SK-N-SH treated with all-trans-retinoic acid at 6 μM for 48 hours (cell line): ENCODE measurements around the gene SYPL1.

Experiments
- ATAC-seq: fragments of 200-7000 bp; cut with Tn5 transposase; 3 replicates; pipeline ENCODE4 v1.9.1; 2020; ENCODE audit warnings: mild to moderate bottlenecking, moderate library complexity
- ARNTL ChIP-seq: fragments of 450-650 bp; formaldehyde crosslinking; IDR thresholded peaks from 2 replicates; pipeline ENCODE4 v1.5.0; 2020; ENCODE audit warnings: low read depth, mild to moderate bottlenecking, moderate library complexity, borderline replicate concordance
- BACH2 ChIP-seq: fragments of 250-450 bp; sonication (Bioruptor Pico); IDR thresholded peaks from 2 replicates; pipeline ENCODE4 v1.9.0; 2021; ENCODE audit warnings: mild to moderate bottlenecking, borderline replicate concordance
- CREB5 ChIP-seq: fragments of 250-450 bp; sonication (Bioruptor Pico); IDR thresholded peaks from 2 replicates; pipeline ENCODE4 v1.5.1; 2020; ENCODE audit warnings: low read depth, mild to moderate bottlenecking, moderate library complexity
- CSDC2 ChIP-seq: fragments of 250-450 bp; sonication (Bioruptor Pico); IDR thresholded peaks from 2 replicates; pipeline ENCODE4 v1.5.0; 2020; ENCODE audit warnings: mild to moderate bottlenecking, moderate library complexity
- CSRNP3 ChIP-seq: fragments of 250-450 bp; sonication (Bioruptor Pico); IDR thresholded peaks from 2 replicates; pipeline ENCODE4 v1.5.1; 2021; ENCODE audit warnings: mild to moderate bottlenecking, moderate library complexity
- ESRRG ChIP-seq: fragments of 250-450 bp; sonication (Bioruptor Pico); IDR thresholded peaks from 2 replicates; pipeline ENCODE4 v1.6.1; 2021; ENCODE audit warnings: mild to moderate bottlenecking
- GLIS3 ChIP-seq: fragments of 250-450 bp; sonication (Bioruptor Pico); IDR thresholded peaks from 2 replicates; pipeline ENCODE4 v1.5.0; 2020; ENCODE audit warnings: mild to moderate bottlenecking, moderate library complexity
- ISL1 ChIP-seq: fragments of 250-450 bp; sonication (Bioruptor Pico); IDR thresholded peaks from 2 replicates; pipeline ENCODE4 v2.1.2; 2022; ENCODE audit warnings: mild to moderate bottlenecking, moderate library complexity
- OSR1 ChIP-seq: fragments of 250-450 bp; sonication (Bioruptor Pico); IDR thresholded peaks from 2 replicates; pipeline ENCODE4 v1.8.0; 2022; ENCODE audit warnings: moderate library complexity, mild to moderate bottlenecking, inconsistent platforms
- PATZ1 ChIP-seq: fragments of 250-450 bp; sonication (Bioruptor Pico); IDR thresholded peaks from 2 replicates; pipeline ENCODE4 v1.8.0; 2020; ENCODE audit warnings: mild to moderate bottlenecking, moderate library complexity, borderline replicate concordance
- PPARA ChIP-seq: fragments of 250-450 bp; sonication (Bioruptor Pico); IDR thresholded peaks from 2 replicates; pipeline ENCODE4 v1.5.0; 2020; ENCODE audit warnings: mild to moderate bottlenecking, borderline replicate concordance
- RARB ChIP-seq: fragments of 250-450 bp; sonication (Bioruptor Pico); IDR thresholded peaks from 2 replicates; pipeline ENCODE4 v1.8.0; 2021; ENCODE audit warnings: mild to moderate bottlenecking, moderate library complexity
- SNAI2 ChIP-seq: fragments of 250-450 bp; sonication (Bioruptor Pico); IDR thresholded peaks from 2 replicates; pipeline ENCODE4 v1.5.0; 2020; ENCODE audit warnings: mild to moderate bottlenecking, moderate library complexity
- TCF4 ChIP-seq: fragments of 250-450 bp; sonication (Bioruptor Pico); IDR thresholded peaks from 2 replicates; pipeline ENCODE4 v1.8.0; 2021; ENCODE audit warnings: mild to moderate bottlenecking, moderate library complexity, borderline replicate concordance
- TOX ChIP-seq: fragments of 250-450 bp; sonication (Bioruptor Pico); IDR thresholded peaks from 2 replicates; pipeline ENCODE4 v1.8.0; 2021; ENCODE audit warnings: mild to moderate bottlenecking, moderate library complexity, borderline replicate concordance
- TSHZ2 ChIP-seq: fragments of 250-450 bp; sonication (Bioruptor Pico); IDR thresholded peaks from 2 replicates; pipeline ENCODE4 v1.5.0; 2020; ENCODE audit warnings: mild to moderate bottlenecking, moderate library complexity
- ZFP3 ChIP-seq: fragments of 250-450 bp; sonication (Bioruptor Pico); IDR thresholded peaks from 2 replicates; pipeline ENCODE4 v1.5.0; 2020; ENCODE audit warnings: mild to moderate bottlenecking, moderate library complexity
- ZFP30 ChIP-seq: fragments of 450-650 bp; formaldehyde crosslinking; IDR thresholded peaks from 2 replicates; pipeline ENCODE4 v1.5.0; 2022; ENCODE audit warnings: mild to moderate bottlenecking, moderate library complexity
- ZNF70 ChIP-seq: fragments of 450-650 bp; formaldehyde crosslinking; IDR thresholded peaks from 2 replicates; pipeline ENCODE4 v1.5.0; 2020; ENCODE audit warnings: mild to moderate bottlenecking, moderate library complexity

The SYPL1 gene

GRCh38 chr7:106153891-106154449 is 41.9 kb upstream of the SYPL1 start:
- peak; percentile 100 for ATAC-seq
- TF ChIP-seq ISL1 (no peak), CREB5 (no peak), ZNF70 (CRISPR knock-in tag) (no peak), CSDC2 (no peak), GLIS3 (CRISPR knock-in tag) (no peak), CSRNP3 (CRISPR knock-in tag) (no peak), SNAI2 (CRISPR knock-in tag) (no peak), TOX (no peak), ZFP30 (no peak), TSHZ2 (CRISPR knock-in tag) (no peak), ESRRG (no peak), PPARA (CRISPR knock-in tag) (no peak), ARNTL (CRISPR knock-in tag) (no peak)

GRCh38 chr7:106152313-106152665 is 40.2 kb upstream of the SYPL1 start:
- ATAC-seq: no peak

More at GRCh38 chr7:106152313-106152665, 40.2 kb upstream of the SYPL1 start:
- TF ChIP-seq ISL1 (no peak), OSR1 (CRISPR knock-in tag) (no peak), ESRRG (no peak), RARB (no peak), TCF4 (no peak), ZNF70 (CRISPR knock-in tag) (no peak), PATZ1 (CRISPR knock-in tag) (no peak), TSHZ2 (CRISPR knock-in tag) (no peak), BACH2 (CRISPR knock-in tag) (no peak), CSDC2 (no peak), ZFP3 (CRISPR knock-in tag) (no peak), ARNTL (CRISPR knock-in tag) (no peak)
